Osteoblast (primary cell): ENCODE data around the gene PLGRKT. TPM values are rescaled to one million over a fixed set of nuclear protein-coding genes. Genes with fewer than 3 reads are reported as not detected.

Experiments used
- DNase-seq: peaks from one replicate; pipeline ENCODE4 v3.0.0; 2011; ENCODE audit warnings: low spot score, mixed read lengths; ENCODE audit not compliant: insufficient read length; ENCODE audit errors: missing footprints
- H2AFZ ChIP-seq: 2 replicates; pipeline ENCODE4 v1.6.0; 2011; ENCODE audit warnings: mild to moderate bottlenecking, low read length
- H3K27ac ChIP-seq: 2 replicates; pipeline ENCODE4 v1.5.1; 2011; ENCODE audit warnings: mild to moderate bottlenecking, low read depth, low read length, moderate library complexity
- H3K27me3 ChIP-seq: 2 replicates; pipeline ENCODE4 v1.6.0; 2012; ENCODE audit warnings: mild to moderate bottlenecking, control low read depth, inconsistent platforms, low read length, moderate library complexity; ENCODE audit not compliant: insufficient read depth
- H3K36me3 ChIP-seq: 2 replicates; pipeline ENCODE4 v1.5.1; 2011; ENCODE audit warnings: mild to moderate bottlenecking, low read length, control low read depth, moderate library complexity; ENCODE audit not compliant: insufficient read depth
- H3K4me1 ChIP-seq: 2 replicates; pipeline ENCODE4 v1.5.1; 2011; ENCODE audit warnings: mild to moderate bottlenecking, low read length, control low read depth, moderate library complexity; ENCODE audit not compliant: insufficient read depth
- H3K4me2 ChIP-seq: 2 replicates; pipeline ENCODE4 v1.6.0; 2011; ENCODE audit warnings: mild to moderate bottlenecking, low read length; ENCODE audit not compliant: insufficient read depth
- H3K4me3 ChIP-seq: fragments of 200-600 bp; sonication (generic); 3 replicates; pipeline ENCODE4 v1.5.1; 2012; ENCODE audit warnings: mild to moderate bottlenecking, low read length, inconsistent platforms; ENCODE audit not compliant: insufficient read depth
- H3K79me2 ChIP-seq: 2 replicates; pipeline ENCODE4 v1.6.0; 2012; ENCODE audit warnings: mild to moderate bottlenecking, low read length, control low read depth, inconsistent platforms; ENCODE audit not compliant: insufficient read depth
- H3K9me3 ChIP-seq: 2 replicates; pipeline ENCODE4 v1.5.1; 2011; ENCODE audit warnings: low read depth, low read length, control low read depth
- H4K20me1 ChIP-seq: 2 replicates; pipeline ENCODE4 v1.6.0; 2012; ENCODE audit warnings: mild to moderate bottlenecking, low read length, control low read depth; ENCODE audit not compliant: insufficient read depth
- total RNA-seq: library from RNA; depleted of rRNA; stranded (reverse); fragments of >200 nt; gene quantifications from 2 replicates; pipeline ENCODE4 v1.2.3, GENCODE V29; 2012
- TF ChIP-seq, protein P1 (sequence below): IDR thresholded peaks from 2 replicates; pipeline ENCODE4 v1.5.1; 2011; ENCODE audit warnings: mild to moderate bottlenecking, low read depth, low read length, moderate library complexity; ENCODE audit errors: extremely low read depth

The PLGRKT gene
- total RNA-seq, 1 donor: 15.6 TPM

DNA sequence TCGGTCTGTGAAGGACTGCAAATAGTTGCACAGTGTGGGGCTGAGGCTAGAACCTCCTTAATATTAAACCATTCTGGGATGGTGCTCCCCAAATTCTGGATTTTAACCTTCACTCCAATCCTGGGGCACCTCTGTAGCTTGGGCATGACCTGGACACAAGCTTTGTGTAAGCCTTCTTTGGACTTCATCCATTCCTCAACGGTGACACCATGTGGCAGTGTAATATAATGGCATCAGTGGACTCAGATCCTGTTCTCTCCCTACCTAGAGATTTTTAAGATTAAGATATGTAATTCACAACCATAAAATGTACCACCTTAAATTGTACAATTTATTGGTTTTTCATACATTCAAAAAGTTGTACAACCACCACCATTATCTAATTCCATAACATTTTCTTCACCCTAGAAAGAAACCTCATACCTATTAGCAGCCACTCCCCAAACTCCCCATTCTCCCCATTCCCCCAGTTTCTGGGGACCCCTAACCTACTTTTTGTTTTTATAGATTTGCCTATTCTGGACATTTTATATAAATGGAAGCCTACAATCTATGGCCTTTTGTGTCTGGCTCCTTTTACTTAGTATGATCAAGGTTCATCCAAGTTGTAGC, 4.8 kb upstream of the PLGRKT start:
- Histone ChIP-seq H3K79me2 (no peaks in the 10 kb centered on the region), H3K9me3 (no peaks in the 10 kb centered on the region), H3K4me2 (no peak overlapping the region), H4K20me1 (no peaks in the 10 kb centered on the region), H3K4me1 (peaks cover 12% of the 10 kb centered on the region), H3K27ac (no peak overlapping the region), H3K27me3 (no peaks in the 10 kb centered on the region), H3K36me3 (no peaks in the 10 kb centered on the region), H2AFZ (no peak overlapping the region), H3K4me3 (no peak overlapping the region)
- peak; percentile 83 for DNase-seq
- TF ChIP-seq, protein P1, sequence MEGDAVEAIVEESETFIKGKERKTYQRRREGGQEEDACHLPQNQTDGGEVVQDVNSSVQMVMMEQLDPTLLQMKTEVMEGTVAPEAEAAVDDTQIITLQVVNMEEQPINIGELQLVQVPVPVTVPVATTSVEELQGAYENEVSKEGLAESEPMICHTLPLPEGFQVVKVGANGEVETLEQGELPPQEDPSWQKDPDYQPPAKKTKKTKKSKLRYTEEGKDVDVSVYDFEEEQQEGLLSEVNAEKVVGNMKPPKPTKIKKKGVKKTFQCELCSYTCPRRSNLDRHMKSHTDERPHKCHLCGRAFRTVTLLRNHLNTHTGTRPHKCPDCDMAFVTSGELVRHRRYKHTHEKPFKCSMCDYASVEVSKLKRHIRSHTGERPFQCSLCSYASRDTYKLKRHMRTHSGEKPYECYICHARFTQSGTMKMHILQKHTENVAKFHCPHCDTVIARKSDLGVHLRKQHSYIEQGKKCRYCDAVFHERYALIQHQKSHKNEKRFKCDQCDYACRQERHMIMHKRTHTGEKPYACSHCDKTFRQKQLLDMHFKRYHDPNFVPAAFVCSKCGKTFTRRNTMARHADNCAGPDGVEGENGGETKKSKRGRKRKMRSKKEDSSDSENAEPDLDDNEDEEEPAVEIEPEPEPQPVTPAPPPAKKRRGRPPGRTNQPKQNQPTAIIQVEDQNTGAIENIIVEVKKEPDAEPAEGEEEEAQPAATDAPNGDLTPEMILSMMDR: peak; percentile 60

DNA sequence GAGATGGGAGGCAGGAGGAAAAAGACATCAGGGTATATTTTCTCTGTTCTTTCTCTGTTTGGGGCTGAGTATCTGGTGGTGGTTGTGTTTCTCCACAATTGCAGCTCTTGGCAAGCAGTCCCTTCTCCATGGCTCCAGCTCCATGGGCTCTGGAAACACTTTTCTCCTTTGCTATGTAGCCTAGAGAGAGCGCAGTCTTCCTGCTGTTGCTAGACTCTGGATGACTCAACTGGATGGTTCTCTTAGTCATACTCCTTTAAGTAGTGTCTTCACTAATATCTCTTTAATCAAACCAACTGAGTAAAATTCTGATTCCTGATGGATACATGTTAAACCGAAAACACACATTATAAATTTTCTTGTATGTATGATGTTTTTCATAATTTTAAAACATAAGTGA, 3.3 kb upstream of the PLGRKT start:
- no peaks in the 10 kb centered on the region for H3K79me2 ChIP-seq
- H3K27ac ChIP-seq: no peak overlapping the region
- H3K9me3 ChIP-seq: no peaks in the 10 kb centered on the region
- no peaks in the 10 kb centered on the region for H3K36me3 ChIP-seq
- no peak overlapping the region for H3K4me2 ChIP-seq
- no peak overlapping the region for H3K4me3 ChIP-seq
- peaks cover 12% of the 10 kb centered on the region for H3K4me1 ChIP-seq
- no peaks in the 10 kb centered on the region for H4K20me1 ChIP-seq
- no peaks in the 10 kb centered on the region for H3K27me3 ChIP-seq
- no peak overlapping the region for H2AFZ ChIP-seq
- DNase-seq: no peak
- TF ChIP-seq, protein P1: no peak

DNA sequence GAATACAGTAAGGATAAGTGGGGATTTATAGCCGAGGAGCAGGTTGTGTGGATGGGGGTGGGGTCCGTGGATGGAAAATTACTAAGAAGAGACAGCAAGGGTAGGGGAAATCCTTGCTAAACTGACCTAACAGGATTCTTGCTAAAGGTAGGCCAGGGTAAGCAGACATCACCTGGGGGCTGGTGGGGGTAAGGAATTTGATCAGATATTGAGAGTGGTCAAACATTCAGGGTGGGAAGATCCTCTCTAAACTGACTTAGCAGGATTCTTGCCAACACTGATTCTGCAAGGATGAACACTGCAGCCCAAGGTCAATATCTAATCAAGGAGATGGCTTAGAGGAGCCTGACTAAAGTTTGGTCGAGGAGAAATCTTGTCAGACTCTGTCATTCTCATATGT, 2.7 kb upstream of the PLGRKT start:
- no peak overlapping the region for H3K27ac ChIP-seq
- no peaks in the 10 kb centered on the region for H3K79me2 ChIP-seq
- H3K4me3 ChIP-seq: no peak overlapping the region
- TF ChIP-seq, protein P1: no peak
- H3K27me3 ChIP-seq: no peaks in the 10 kb centered on the region
- no peaks in the 10 kb centered on the region for H3K36me3 ChIP-seq
- no peak for DNase-seq
- H2AFZ ChIP-seq: no peak overlapping the region
- H3K9me3 ChIP-seq: no peaks in the 10 kb centered on the region
- H4K20me1 ChIP-seq: no peaks in the 10 kb centered on the region
- H3K4me2 ChIP-seq: no peak overlapping the region
- H3K4me1 ChIP-seq: peaks cover 12% of the 10 kb centered on the region

DNA sequence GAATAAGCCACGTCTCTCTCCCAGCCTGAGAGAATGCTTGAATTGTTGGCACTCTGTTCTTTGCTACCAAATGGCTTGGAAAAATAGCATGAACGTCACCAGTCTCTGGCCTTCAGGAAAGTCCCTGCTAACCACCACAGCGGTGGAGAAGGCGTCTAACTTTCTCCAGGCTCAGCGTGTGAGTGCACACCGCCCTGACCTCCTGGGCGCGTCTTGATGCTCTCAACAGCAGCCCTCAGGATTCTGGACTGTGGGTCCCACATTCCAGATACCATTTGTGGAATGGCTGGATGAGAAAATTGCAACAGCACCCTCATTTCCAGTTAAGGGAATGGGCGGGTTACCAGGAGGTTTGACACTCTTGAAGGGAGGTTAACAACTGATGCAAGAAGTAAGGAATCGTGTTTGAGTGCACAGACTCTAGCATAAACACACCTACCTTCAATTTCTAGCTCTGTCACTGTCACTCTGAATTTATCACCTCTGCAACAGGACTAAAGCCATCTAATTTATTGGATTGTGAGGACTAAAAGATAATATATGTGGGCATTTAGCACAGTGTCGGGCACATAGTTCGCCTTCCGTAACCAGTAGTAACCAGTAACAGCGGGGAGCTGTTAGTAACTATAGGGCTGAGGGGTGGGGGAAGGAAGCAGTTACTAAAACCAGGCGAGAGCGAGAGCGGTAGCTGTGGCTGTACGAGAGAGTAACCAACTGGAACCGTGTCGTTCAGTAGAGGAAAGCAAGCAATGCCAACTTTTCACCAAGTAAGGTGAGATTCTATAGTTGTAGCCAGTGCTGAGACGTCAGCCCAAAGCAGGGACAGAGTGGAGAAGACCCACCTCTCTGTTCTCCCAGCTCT, 807 bp upstream of the PLGRKT start:
- Histone ChIP-seq H3K27me3 (no peaks in the 10 kb centered on the region), H3K4me3 (peak overlapping the region; percentile 77), H3K79me2 (no peaks in the 10 kb centered on the region), H3K4me1 (peaks cover 12% of the 10 kb centered on the region), H4K20me1 (no peaks in the 10 kb centered on the region), H3K9me3 (no peaks in the 10 kb centered on the region), H3K4me2 (peak overlapping the region; percentile 74), H3K36me3 (no peaks in the 10 kb centered on the region), H3K27ac (peak overlapping the region; percentile 85), H2AFZ (peak overlapping the region; percentile 67)
- DNase-seq: no peak
- TF ChIP-seq, protein P1: no peak
